Naive B cell (primary cell): ENCODE data around the gene ARIH1. TPM values are rescaled to one million over a fixed set of nuclear protein-coding genes. Genes with fewer than 3 reads are reported as not detected.
"Not testable (repeated sequence)": the region's sequence is repeated elsewhere in the genome, so short reads cannot be mapped to it uniquely, and the experiment has no call there.

Experiments used
- ATAC-seq, 2 donors: fragments of 150-1000 bp; cut with Tn5 transposase; 2 replicates each; pipeline ENCODE4 v1.10.0; 2021; ENCODE audit warnings: low read depth in 2 of 2, mild to moderate bottlenecking in 2 of 2, moderate library complexity in 2 of 2
- DNase-seq: peaks from one replicate; pipeline ENCODE4 v3.0.0; 2022
- H3K27ac Mint-ChIP-seq, 6 donors: one replicate each; pipeline ENCODE4 v1.8.0; 2020 to 2022; ENCODE audit warnings: mild to moderate bottlenecking in 6 of 6, mixed read lengths in 6 of 6, moderate library complexity in 5 of 6, inconsistent platforms in 2 of 6
- H3K27me3 Mint-ChIP-seq, 3 donors: one replicate each; pipeline ENCODE4 v1.8.0; 2021 to 2022; ENCODE audit warnings: mixed read lengths in 3 of 3, mild to moderate bottlenecking in 1 of 3
- H3K36me3 Mint-ChIP-seq, 2 donors: one replicate each; pipeline ENCODE4 v1.8.0; 2020 to 2022; ENCODE audit warnings: mixed read lengths in 2 of 2, inconsistent platforms in 1 of 2, mild to moderate bottlenecking in 1 of 2
- H3K4me1 Mint-ChIP-seq, 3 donors: one replicate each; pipeline ENCODE4 v1.8.0; 2020 to 2022; ENCODE audit warnings: mixed read lengths in 3 of 3, inconsistent platforms in 1 of 3, mild to moderate bottlenecking in 1 of 3, moderate library complexity in 1 of 3
- H3K4me3 Mint-ChIP-seq, 8 donors: one replicate each; pipeline ENCODE4 v1.8.0; 2020 to 2022; ENCODE audit warnings: mild to moderate bottlenecking in 8 of 8, mixed read lengths in 8 of 8, moderate library complexity in 8 of 8, inconsistent platforms in 2 of 8
- H3K9me3 Mint-ChIP-seq, 7 donors: one replicate each; pipeline ENCODE4 v1.8.0; 2020 to 2022; ENCODE audit warnings: mixed read lengths in 7 of 7, mild to moderate bottlenecking in 5 of 7, inconsistent platforms in 2 of 7, moderate library complexity in 1 of 7
- polyA plus RNA-seq, 6 donors: library from polyadenylated mRNA; unstranded; fragments of 300-500 nt; fragmentation: Illumina TruSeq; gene quantifications; one replicate each; pipeline ENCODE4 v1.2.3, GENCODE V29; 2021; ENCODE audit warnings: low read depth in 6 of 6

ARIH1 gene
- polyA plus RNA-seq, 6 donors from 2014 or later = 16.1 to 34.9 (median 25.3) TPM

- peaks cover 0 to 10% of the 10 kb centered on the region in 2 donors for H3K36me3 Mint-ChIP-seq
- H3K9me3 Mint-ChIP-seq = no peaks in the 10 kb centered on the region
- no peak for DNase-seq
- peaks cover 0 to 4% (median 0%) of the 10 kb centered on the region in 3 donors for H3K4me1 Mint-ChIP-seq
- no peak overlapping the region for H3K4me3 Mint-ChIP-seq
- H3K27me3 Mint-ChIP-seq = peaks cover 0 to 9% (median 0%) of the 10 kb centered on the region in 3 donors
- H3K27ac Mint-ChIP-seq = no peak overlapping the region
- ATAC-seq = no peak
Measured at GRCh38 chr15:72604794-72605193, 130.7 kb downstream of the ARIH1 start.

GRCh38 chr15:72608084-72608483 is 134.0 kb downstream of the ARIH1 start:
- not testable (repeated sequence) for H3K36me3 Mint-ChIP-seq, ATAC-seq, H3K9me3 Mint-ChIP-seq, H3K27ac Mint-ChIP-seq, H3K4me3 Mint-ChIP-seq, H3K27me3 Mint-ChIP-seq, DNase-seq, H3K4me1 Mint-ChIP-seq

- Mint-ChIP-seq H3K27ac (no peak overlapping the region), H3K4me3 (peak overlapping the region in 1 of 8 donors; percentile 22), H3K9me3 (no peaks in the 10 kb centered on the region), H3K27me3 (no peaks in the 10 kb centered on the region), H3K4me1 (peaks cover 0 to 4% (median 0%) of the 10 kb centered on the region in 3 donors), H3K36me3 (peaks cover 0 to 10% of the 10 kb centered on the region in 2 donors)
- ATAC-seq (no peak), DNase-seq (no peak)
Measured at GRCh38 chr15:72609862-72610261, 135.7 kb downstream of the ARIH1 start.

GRCh38 chr15:72612324-72612723 is 138.2 kb downstream of the ARIH1 start:
- H3K4me3 Mint-ChIP-seq, H3K9me3 Mint-ChIP-seq, DNase-seq, H3K36me3 Mint-ChIP-seq, H3K27me3 Mint-ChIP-seq, H3K4me1 Mint-ChIP-seq, ATAC-seq: not testable (repeated sequence)
- peak overlapping the region in 1 of 6 donors; percentile 23 for H3K27ac Mint-ChIP-seq

DNA sequence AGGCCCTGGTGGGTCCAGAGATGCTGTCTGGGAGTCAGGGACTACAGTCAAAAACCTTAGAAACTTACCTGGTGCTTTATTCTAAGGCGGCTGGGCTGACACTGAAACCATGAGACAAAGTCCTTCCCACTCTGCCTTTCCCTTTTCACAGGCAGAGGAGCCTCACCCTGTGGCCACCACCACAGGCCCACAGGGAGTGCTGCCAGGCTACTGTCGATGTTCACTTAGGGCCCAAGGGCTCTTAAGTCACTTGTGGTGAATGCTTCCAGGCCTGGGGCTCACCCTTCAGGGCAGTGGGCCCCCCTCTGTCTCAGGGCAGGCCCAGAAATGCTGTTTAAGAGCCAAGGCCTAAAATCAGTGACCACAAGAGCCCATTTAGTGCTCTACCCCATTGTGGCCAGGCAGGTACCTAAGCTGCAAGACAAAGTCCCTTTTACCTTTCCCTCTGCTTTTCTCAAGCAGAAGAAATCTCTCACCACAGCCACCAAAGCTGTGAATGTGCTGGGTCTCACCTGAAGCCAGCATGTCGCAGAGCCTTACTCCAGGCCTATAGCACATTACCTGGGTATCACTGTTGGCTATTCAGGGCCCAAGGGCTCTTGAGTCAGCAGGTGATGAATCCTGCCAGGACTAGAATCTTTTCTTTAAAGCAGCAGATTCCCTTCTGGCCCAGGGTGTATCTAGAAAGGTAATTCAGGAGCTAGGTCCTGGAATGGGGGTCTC is 140.8 kb downstream of the ARIH1 start:
- H3K4me1 Mint-ChIP-seq = no peaks in the 10 kb centered on the region
- H3K9me3 Mint-ChIP-seq = no peaks in the 10 kb centered on the region
- ATAC-seq = no peak
- H3K36me3 Mint-ChIP-seq = no peaks in the 10 kb centered on the region
- DNase-seq = no peak
- no peak overlapping the region for H3K4me3 Mint-ChIP-seq
- H3K27ac Mint-ChIP-seq = no peak overlapping the region
- no peaks in the 10 kb centered on the region for H3K27me3 Mint-ChIP-seq

GRCh38 chr15:72615533-72616233 is 141.6 kb downstream of the ARIH1 start:
- H3K4me1 Mint-ChIP-seq, ATAC-seq, H3K4me3 Mint-ChIP-seq, H3K36me3 Mint-ChIP-seq, H3K9me3 Mint-ChIP-seq, DNase-seq, H3K27me3 Mint-ChIP-seq: not testable (repeated sequence)
- peak overlapping the region in 1 of 6 donors; percentile 36 for H3K27ac Mint-ChIP-seq

GRCh38 chr15:72616491-72617210 is 142.5 kb downstream of the ARIH1 start:
- no peaks in the 10 kb centered on the region for H3K9me3 Mint-ChIP-seq
- ATAC-seq (no peak), DNase-seq (no peak)
- no peak overlapping the region for H3K4me3 Mint-ChIP-seq
- H3K27ac Mint-ChIP-seq = no peak overlapping the region
- H3K36me3 Mint-ChIP-seq = no peaks in the 10 kb centered on the region
- no peaks in the 10 kb centered on the region for H3K4me1 Mint-ChIP-seq
- no peaks in the 10 kb centered on the region for H3K27me3 Mint-ChIP-seq

DNA sequence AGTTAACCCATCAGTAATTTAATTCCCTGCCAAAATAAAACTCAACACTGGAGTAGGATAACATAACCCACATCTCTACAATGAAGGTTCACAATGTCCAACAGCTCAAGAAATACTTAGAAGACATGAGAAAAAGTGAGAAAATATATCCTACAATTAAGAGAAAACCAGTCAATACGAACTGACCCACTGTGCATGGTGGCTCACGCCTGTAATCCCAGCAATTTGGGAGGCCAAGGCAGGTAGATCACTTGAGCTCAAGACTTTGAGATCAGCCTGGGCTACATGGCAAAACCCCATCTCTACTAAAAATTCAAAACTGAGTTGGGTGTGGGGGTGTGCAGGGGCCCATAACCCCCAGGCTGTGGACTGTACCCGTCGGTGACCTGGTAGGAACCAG is 149.7 kb downstream of the ARIH1 start:
- peak overlapping the region in 1 of 6 donors; percentile 80 for H3K27ac Mint-ChIP-seq
- H3K36me3 Mint-ChIP-seq, H3K27me3 Mint-ChIP-seq, H3K4me3 Mint-ChIP-seq, H3K4me1 Mint-ChIP-seq, ATAC-seq, H3K9me3 Mint-ChIP-seq, DNase-seq: not testable (repeated sequence)

DNA sequence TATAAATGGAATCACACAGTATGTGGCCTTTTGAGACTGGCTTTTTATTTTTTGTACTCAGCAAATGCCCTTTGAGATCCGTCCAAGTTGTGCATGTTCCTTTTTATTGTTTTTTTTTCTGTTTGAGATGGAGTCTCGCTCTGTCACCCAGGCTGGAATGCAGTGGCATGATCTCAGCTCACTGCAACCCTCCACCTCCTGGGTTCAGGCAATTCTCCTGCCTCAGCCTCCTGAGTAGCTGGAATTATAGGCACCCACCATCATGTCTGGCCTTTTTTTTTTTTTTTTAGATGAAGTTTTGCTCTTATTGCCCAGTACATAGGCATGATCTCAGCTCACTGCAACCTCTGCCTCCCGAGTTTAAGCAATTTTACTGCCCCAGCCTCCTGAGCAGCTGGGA is 152.0 kb downstream of the ARIH1 start:
- not testable (repeated sequence) for H3K4me3 Mint-ChIP-seq, DNase-seq, ATAC-seq, H3K36me3 Mint-ChIP-seq, H3K4me1 Mint-ChIP-seq, H3K27me3 Mint-ChIP-seq, H3K9me3 Mint-ChIP-seq
- peak overlapping the region in 1 of 6 donors; percentile 69 for H3K27ac Mint-ChIP-seq

- H3K27ac Mint-ChIP-seq, H3K9me3 Mint-ChIP-seq, DNase-seq, H3K4me1 Mint-ChIP-seq, H3K36me3 Mint-ChIP-seq, H3K4me3 Mint-ChIP-seq, H3K27me3 Mint-ChIP-seq, ATAC-seq: not testable (repeated sequence)
Measured at GRCh38 chr15:72628249-72629067, 154.3 kb downstream of the ARIH1 start.

DNA sequence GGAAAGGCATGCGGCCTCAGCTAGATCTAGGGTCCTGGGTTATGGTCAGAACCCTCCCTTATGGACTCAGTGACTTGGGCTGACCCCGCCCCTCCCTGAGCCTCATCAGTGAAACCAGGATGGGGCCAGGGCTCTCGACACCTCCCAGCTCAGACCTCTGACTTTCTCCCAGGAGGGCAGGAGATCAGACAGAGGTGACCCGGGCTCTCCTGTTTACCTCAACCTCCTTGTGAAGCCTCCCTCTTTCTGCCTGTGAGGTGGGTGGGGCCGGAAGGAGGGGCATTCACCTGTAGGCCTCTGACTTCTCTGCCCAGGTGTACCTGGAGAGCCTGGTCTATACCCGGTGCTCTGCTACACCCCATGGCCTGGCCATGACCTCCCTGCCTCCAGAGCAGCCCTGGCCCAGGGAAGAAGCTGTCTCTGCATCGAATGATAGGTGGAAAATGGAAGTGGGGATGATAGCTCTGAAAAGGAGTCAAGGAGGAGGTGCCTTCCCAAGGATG is 155.0 kb downstream of the ARIH1 start:
- not testable (repeated sequence) for H3K27me3 Mint-ChIP-seq, H3K4me3 Mint-ChIP-seq, ATAC-seq, DNase-seq, H3K4me1 Mint-ChIP-seq, H3K9me3 Mint-ChIP-seq, H3K27ac Mint-ChIP-seq, H3K36me3 Mint-ChIP-seq

DNA sequence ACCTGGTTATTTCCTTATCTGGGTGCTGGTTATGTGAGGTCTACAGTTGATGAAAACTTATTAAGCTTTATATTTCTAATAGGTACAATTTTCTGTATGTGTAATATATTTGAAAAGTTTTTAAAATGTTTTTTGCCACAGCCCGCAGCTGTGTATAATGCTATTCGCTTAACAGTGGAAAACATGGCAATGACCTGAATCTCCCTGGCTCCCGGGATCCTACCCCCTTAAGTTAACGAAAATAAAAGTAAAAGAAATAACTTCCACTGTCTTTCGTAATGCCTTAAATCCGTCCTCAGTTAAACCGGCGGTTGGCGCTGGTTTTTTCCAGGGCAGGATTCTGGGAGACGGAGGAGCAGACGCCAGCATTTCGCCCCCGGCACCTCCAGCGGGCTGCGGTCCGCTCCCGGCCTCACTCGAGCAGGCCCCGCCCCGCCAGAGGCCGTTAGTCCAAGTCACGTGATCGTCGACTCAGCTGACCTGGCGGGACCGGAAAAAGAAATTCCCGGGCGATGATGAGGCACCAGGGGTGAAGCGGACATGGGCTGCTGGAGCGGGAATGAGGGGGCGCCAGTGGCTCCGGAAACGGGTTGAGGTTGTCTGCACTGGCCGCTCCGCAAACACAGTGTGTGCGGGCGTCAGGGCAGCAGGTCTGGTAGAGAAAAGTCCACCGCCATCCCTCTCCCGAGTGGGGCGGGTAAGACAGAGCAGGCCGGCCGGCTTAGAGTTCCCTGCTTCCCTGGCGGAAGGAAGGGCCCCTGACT is 162.6 kb downstream of the ARIH1 start:
- DNase-seq (peak; percentile 7), ATAC-seq (peak; percentile 61 to 70)
- not testable (repeated sequence) for H3K4me1 Mint-ChIP-seq, H3K36me3 Mint-ChIP-seq, H3K9me3 Mint-ChIP-seq, H3K27me3 Mint-ChIP-seq, H3K27ac Mint-ChIP-seq
- H3K4me3 Mint-ChIP-seq = peak overlapping the region in 3 of 8 donors; percentile 28 to 67 (median 36)
